ENCODE results near the gene FHL5.

The FHL5 gene

GRCh38 chr6:96620851-96621250 is 57.9 kb downstream of the FHL5 start:
- H3K4me2 ChIP-seq (ENCODE audit: low read depth, low read length, poor library complexity, severe bottlenecking) = no peak overlapping the region

GRCh38 chr6:96621983-96622382 is 59.1 kb downstream of the FHL5 start:
- no peaks in the 10 kb centered on the region for H3K9me3 ChIP-seq (ENCODE audit: insufficient read depth, low read depth, low read length)
- H2AFZ ChIP-seq (ENCODE audit: low read length) = no peak overlapping the region
- H3K9me2 ChIP-seq (replicated peaks; ENCODE audit: low read depth, low read length) = no peaks in the 10 kb centered on the region
- H3K79me2 ChIP-seq (ENCODE audit: insufficient read depth, low read length) = no peaks in the 10 kb centered on the region
- no peaks in the 10 kb centered on the region for H3K36me3 ChIP-seq (ENCODE audit: insufficient read depth, low read length)
- no peak overlapping the region for H3K4me3 ChIP-seq (ENCODE audit: low read length, poor library complexity, severe bottlenecking)
- H3K27me3 ChIP-seq (ENCODE audit: insufficient read depth, low read length, poor library complexity, severe bottlenecking) = no peaks in the 10 kb centered on the region
- no peaks in the 10 kb centered on the region for H4K20me1 ChIP-seq (ENCODE audit: insufficient read depth, low read length, poor library complexity, severe bottlenecking)
- H3K4me1 ChIP-seq (ENCODE audit: insufficient read depth, low read length, poor library complexity, severe bottlenecking) = no peaks in the 10 kb centered on the region
- H3K4me2 ChIP-seq (ENCODE audit: low read depth, low read length, poor library complexity, severe bottlenecking) = no peak overlapping the region
- no peaks in the 10 kb centered on the region for H3F3A ChIP-seq (ENCODE audit: low read depth)
- no peak overlapping the region for H3K9ac ChIP-seq (ENCODE audit: low read depth, low read length, poor library complexity, severe bottlenecking)
- TF ChIP-seq CTCF (conservative IDR thresholded peaks at IDR 0.05; ENCODE audit: low read length) (no peak), EZH2phosphoT487 (IDR thresholded peaks at IDR 0.05; ENCODE audit: borderline replicate concordance) (no peak)

More at GRCh38 chr6:96620851-96621250, 57.9 kb downstream of the FHL5 start:
- Histone ChIP-seq H3K9me2 (replicated peaks; ENCODE audit: low read depth, low read length) (no peaks in the 10 kb centered on the region), H3K27me3 (ENCODE audit: insufficient read depth, low read length, poor library complexity, severe bottlenecking) (no peaks in the 10 kb centered on the region), H3K4me1 (ENCODE audit: insufficient read depth, low read length, poor library complexity, severe bottlenecking) (no peaks in the 10 kb centered on the region), H3K9me3 (ENCODE audit: insufficient read depth, low read depth, low read length) (no peaks in the 10 kb centered on the region), H3K9ac (ENCODE audit: low read depth, low read length, poor library complexity, severe bottlenecking) (no peak overlapping the region), H2AFZ (ENCODE audit: low read length) (no peak overlapping the region), H3F3A (ENCODE audit: low read depth) (no peaks in the 10 kb centered on the region), H3K36me3 (ENCODE audit: insufficient read depth, low read length) (no peaks in the 10 kb centered on the region), H4K20me1 (ENCODE audit: insufficient read depth, low read length, poor library complexity, severe bottlenecking) (no peaks in the 10 kb centered on the region), H3K4me3 (ENCODE audit: low read length, poor library complexity, severe bottlenecking) (no peak overlapping the region), H3K79me2 (ENCODE audit: insufficient read depth, low read length) (no peaks in the 10 kb centered on the region)
- no peak for TF ChIP-seq EZH2phosphoT487 (IDR thresholded peaks at IDR 0.05; ENCODE audit: borderline replicate concordance)
- TF ChIP-seq CTCF (conservative IDR thresholded peaks at IDR 0.05; ENCODE audit: low read length) = no peak

GRCh38 chr6:96624957-96625356 is 62.0 kb downstream of the FHL5 start:
- H3K4me2 ChIP-seq (ENCODE audit: low read depth, low read length, poor library complexity, severe bottlenecking) = no peak overlapping the region
- no peaks in the 10 kb centered on the region for H3K79me2 ChIP-seq (ENCODE audit: insufficient read depth, low read length)
- H3K9me2 ChIP-seq (replicated peaks; ENCODE audit: low read depth, low read length) = no peaks in the 10 kb centered on the region
- no peaks in the 10 kb centered on the region for H3K9me3 ChIP-seq (ENCODE audit: insufficient read depth, low read depth, low read length)
- H3K36me3 ChIP-seq (ENCODE audit: insufficient read depth, low read length) = no peaks in the 10 kb centered on the region
- no peak overlapping the region for H3K9ac ChIP-seq (ENCODE audit: low read depth, low read length, poor library complexity, severe bottlenecking)
- no peak overlapping the region for H2AFZ ChIP-seq (ENCODE audit: low read length)
- H3K27me3 ChIP-seq (ENCODE audit: insufficient read depth, low read length, poor library complexity, severe bottlenecking) = no peaks in the 10 kb centered on the region
- no peaks in the 10 kb centered on the region for H4K20me1 ChIP-seq (ENCODE audit: insufficient read depth, low read length, poor library complexity, severe bottlenecking)
- TF ChIP-seq EZH2phosphoT487 (IDR thresholded peaks at IDR 0.05; ENCODE audit: borderline replicate concordance) (no peak), CTCF (conservative IDR thresholded peaks at IDR 0.05; ENCODE audit: low read length) (no peak)
- no peaks in the 10 kb centered on the region for H3K4me1 ChIP-seq (ENCODE audit: insufficient read depth, low read length, poor library complexity, severe bottlenecking)
- no peaks in the 10 kb centered on the region for H3F3A ChIP-seq (ENCODE audit: low read depth)
- H3K4me3 ChIP-seq (ENCODE audit: low read length, poor library complexity, severe bottlenecking) = no peak overlapping the region
